Mesenchymal stem cell (in vitro differentiated cells and primary cell): ENCODE results near the gene SIMC1.

Source experiments
- DNase-seq: peaks from one replicate; pipeline ENCODE4 v3.0.0-alpha.2; 2013
- H2AFZ ChIP-seq: one replicate; pipeline ENCODE4 v1.6.1; 2013; ENCODE audit warnings: low read depth, mild to moderate bottlenecking, control low read depth, inconsistent platforms, low read length, moderate library complexity
- H2AK5ac ChIP-seq: 2 replicates; pipeline ENCODE4 v1.6.1; 2013; ENCODE audit warnings: low read length, moderate library complexity, mild to moderate bottlenecking, inconsistent platforms; ENCODE audit not compliant: severe bottlenecking
- H2BK120ac ChIP-seq: one replicate; pipeline ENCODE4 v1.6.1; 2013; ENCODE audit warnings: low read depth, mild to moderate bottlenecking, inconsistent platforms, low read length, moderate library complexity
- H2BK12ac ChIP-seq, 2 experiments: one replicate each; pipeline ENCODE4 v1.6.1; 2013; ENCODE audit warnings: inconsistent platforms in 2 of 2, low read length in 2 of 2, mild to moderate bottlenecking in 2 of 2, moderate library complexity in 2 of 2, control low read depth in 1 of 2
- H2BK15ac ChIP-seq: one replicate; pipeline ENCODE4 v1.6.1; 2013; ENCODE audit warnings: mild to moderate bottlenecking, low read depth, inconsistent platforms; ENCODE audit not compliant: poor library complexity, severe bottlenecking
- H2BK5ac ChIP-seq: 2 replicates; pipeline ENCODE4 v1.6.1; 2013; ENCODE audit warnings: low read depth, mild to moderate bottlenecking, low read length, control low read depth, inconsistent platforms; ENCODE audit not compliant: poor library complexity, severe bottlenecking
- H3K14ac ChIP-seq, 2 experiments: one replicate each; pipeline ENCODE4 v1.6.1; 2013; ENCODE audit warnings: inconsistent platforms in 2 of 2, low read length in 2 of 2, control low read depth in 1 of 2, mild to moderate bottlenecking in 1 of 2, moderate library complexity in 1 of 2
- H3K18ac ChIP-seq, 2 experiments: one replicate each; pipeline ENCODE4 v1.6.1; 2013; ENCODE audit warnings: inconsistent platforms in 2 of 2, low read length in 2 of 2, control low read depth in 1 of 2, low read depth in 1 of 2, mild to moderate bottlenecking in 1 of 2
- H3K23ac ChIP-seq, 2 experiments: one replicate each; pipeline ENCODE4 v1.6.1; 2013; ENCODE audit warnings: inconsistent platforms in 2 of 2, low read length in 2 of 2, mild to moderate bottlenecking in 2 of 2, moderate library complexity in 2 of 2, control low read depth in 1 of 2
- H3K27ac ChIP-seq: 2 replicates; pipeline ENCODE4 v1.5.1; 2013; ENCODE audit warnings: mild to moderate bottlenecking, moderate library complexity, low read length, control low read depth, inconsistent platforms; ENCODE audit not compliant: poor library complexity, severe bottlenecking
- H3K27me3 ChIP-seq, 2 experiments: 2 replicates each; pipeline versions ENCODE4 v1.6.1 to v1.7.0; 2013; ENCODE audit warnings: low read length in 2 of 2, mild to moderate bottlenecking in 2 of 2, moderate library complexity in 2 of 2, control low read depth in 1 of 2, inconsistent platforms in 1 of 2; ENCODE audit not compliant: control insufficient read depth in 1 of 2, insufficient read depth in 1 of 2
- H3K36me3 ChIP-seq, 2 experiments: 2 replicates each; pipeline versions ENCODE4 v1.6.1 to v1.7.0; 2013; ENCODE audit warnings: low read length in 2 of 2, control low read depth in 1 of 2, inconsistent platforms in 1 of 2, low read depth in 1 of 2, mild to moderate bottlenecking in 1 of 2; ENCODE audit not compliant: insufficient read depth in 2 of 2, control insufficient read depth in 1 of 2
- H3K4ac ChIP-seq, 2 experiments: one replicate each; pipeline ENCODE4 v1.6.1; 2013; ENCODE audit warnings: inconsistent platforms in 2 of 2, low read length in 2 of 2, mild to moderate bottlenecking in 2 of 2, moderate library complexity in 2 of 2, control low read depth in 1 of 2, low read depth in 1 of 2
- H3K4me1 ChIP-seq: 2 replicates; pipeline ENCODE4 v1.6.1; 2013; ENCODE audit warnings: low read depth, low read length, control low read depth; ENCODE audit not compliant: control insufficient read depth, insufficient read depth
- H3K4me2 ChIP-seq: 2 replicates; pipeline ENCODE4 v1.6.1; 2013; ENCODE audit warnings: low read length, mild to moderate bottlenecking, inconsistent platforms; ENCODE audit not compliant: poor library complexity, severe bottlenecking
- H3K4me3 ChIP-seq, 2 experiments: 2 replicates each; pipeline versions ENCODE4 v1.5.1 to v1.7.0; 2013; ENCODE audit warnings: low read length in 2 of 2, mild to moderate bottlenecking in 2 of 2, control low read depth in 1 of 2, low read depth in 1 of 2; ENCODE audit not compliant: insufficient read depth in 1 of 2
- H3K79me1 ChIP-seq: replicated peaks from 2 replicates; pipeline ENCODE4 v1.6.1; 2013; ENCODE audit warnings: mild to moderate bottlenecking, control low read depth, low read length, inconsistent platforms; ENCODE audit not compliant: poor library complexity, severe bottlenecking
- H3K9ac ChIP-seq: 2 replicates; pipeline ENCODE4 v1.7.0; 2013; ENCODE audit warnings: mild to moderate bottlenecking, low read length, moderate library complexity
- H3K9me3 ChIP-seq: 2 replicates; pipeline ENCODE4 v1.7.0; 2013; ENCODE audit warnings: mild to moderate bottlenecking, low read length; ENCODE audit not compliant: control insufficient read depth
- H4K8ac ChIP-seq: one replicate; pipeline ENCODE4 v1.6.1; 2013; ENCODE audit warnings: inconsistent platforms, mild to moderate bottlenecking, low read length, moderate library complexity
- H4K91ac ChIP-seq: one replicate; pipeline ENCODE4 v1.6.1; 2013; ENCODE audit warnings: mild to moderate bottlenecking, low read length, inconsistent platforms
- WGBS: methylation state at CpG from one replicate; pipeline ENCODE4 v1.1.7; 2013; ENCODE audit warnings: mixed read lengths; 5-methylcytosine and 5-hydroxymethylcytosine counted together

Gene SIMC1

GRCh38 chr5:176365351-176366231 is 127.4 kb downstream of the SIMC1 start, which contains the start of gene ARL10:
Gene ARL10 (plus strand): TSS chr5:176365487. CDS start chr5:176365564, 77 bp downstream.
- peak within 1 kb of the TSS; percentile 66 for H4K8ac ChIP-seq
- no peak within 1 kb of the TSS for H2AK5ac ChIP-seq
- peak within 1 kb of the TSS; percentile 87 to 92 for H3K4me3 ChIP-seq
- peak within 1 kb of the TSS in 1 of 2 experiments; percentile 98 for H3K14ac ChIP-seq
- H3K4me2 ChIP-seq, result peak within 1 kb of the TSS; percentile 88
- H2BK12ac ChIP-seq, result peak within 1 kb of the TSS in 1 of 2 experiments; percentile 64
- H3K9ac ChIP-seq, result peak within 1 kb of the TSS; percentile 76
- H3K4me1 ChIP-seq, result peaks cover 19% of the 10 kb centered on the region
- peaks cover 27% of the 10 kb centered on the region for H3K79me1 ChIP-seq
- H2BK120ac ChIP-seq, result peak within 1 kb of the TSS; percentile 80
- no peak within 1 kb of the TSS for H2BK5ac ChIP-seq
- peaks cover 26 to 28% of the 10 kb centered on the region in 2 experiments for H3K36me3 ChIP-seq
- no peak within 1 kb of the TSS for H3K27ac ChIP-seq
- no peaks in the 10 kb centered on the region for H3K9me3 ChIP-seq
- DNase-seq, result peak; percentile 33
- H2BK15ac ChIP-seq, result peak within 1 kb of the TSS; percentile 80
- H4K91ac ChIP-seq, result peak within 1 kb of the TSS; percentile 70
- H3K23ac ChIP-seq, result peak within 1 kb of the TSS in 1 of 2 experiments; percentile 84
- peak within 1 kb of the TSS; percentile 85 for H2AFZ ChIP-seq
- H3K27me3 ChIP-seq, result no peaks in the 10 kb centered on the region
- peak within 1 kb of the TSS; percentile 69 to 99 for H3K18ac ChIP-seq
- peak within 1 kb of the TSS; percentile 24 to 92 for H3K4ac ChIP-seq
- under 1% methylated on average over 75 of the region's 108 CpGs for WGBS

- WGBS, result 30% methylated on average over 38 of the region's 38 CpGs
- Histone ChIP-seq H2AK5ac (no peak overlapping the region), H3K4ac (peak overlapping the region in 1 of 2 experiments; percentile 75)
Observed at GRCh38 chr5:176366232-176366894, 128.1 kb downstream of the SIMC1 start.

GRCh38 chr5:176368726-176369125 is 130.5 kb downstream of the SIMC1 start:
- H3K4me1 ChIP-seq, result peaks cover 14% of the 10 kb centered on the region
- WGBS, result 98% methylated on average over 10 of the region's 13 CpGs

More at GRCh38 chr5:176366232-176366894, 128.1 kb downstream of the SIMC1 start:
- no peak overlapping the region for H4K91ac ChIP-seq
- peak overlapping the region; percentile 80 for H2BK15ac ChIP-seq
- peak overlapping the region; percentile 14 for H4K8ac ChIP-seq
- peak overlapping the region in 1 of 2 experiments; percentile 66 for H3K23ac ChIP-seq
- H3K14ac ChIP-seq, result peak overlapping the region in 1 of 2 experiments; percentile 45
- peak overlapping the region; percentile 88 for H3K4me2 ChIP-seq
- peak overlapping the region; percentile 85 for H2AFZ ChIP-seq
- peaks cover 19% of the 10 kb centered on the region for H3K4me1 ChIP-seq
- H3K4me3 ChIP-seq, result peak overlapping the region; percentile 87 to 92
- peak overlapping the region; percentile 76 for H3K9ac ChIP-seq
- DNase-seq, result peak; percentile 41
- peaks cover 32 to 33% of the 10 kb centered on the region in 2 experiments for H3K36me3 ChIP-seq
- H3K9me3 ChIP-seq, result no peaks in the 10 kb centered on the region
- H3K79me1 ChIP-seq, result peaks cover 27% of the 10 kb centered on the region
- H2BK5ac ChIP-seq, result no peak overlapping the region
- H3K27me3 ChIP-seq, result no peaks in the 10 kb centered on the region
- H3K18ac ChIP-seq, result peak overlapping the region; percentile 6 to 52
- no peak overlapping the region for H3K27ac ChIP-seq
- no peak overlapping the region for H2BK120ac ChIP-seq
- H2BK12ac ChIP-seq, result peak overlapping the region in 1 of 2 experiments; percentile 15

More at GRCh38 chr5:176368726-176369125, 130.5 kb downstream of the SIMC1 start:
- no peaks in the 10 kb centered on the region for H3K27me3 ChIP-seq
- H2BK5ac ChIP-seq, result no peak overlapping the region
- no peak overlapping the region for H3K14ac ChIP-seq
- H2AFZ ChIP-seq, result no peak overlapping the region
- H3K4me2 ChIP-seq, result no peak overlapping the region
- DNase-seq, result no peak
- no peak overlapping the region for H3K27ac ChIP-seq
- H3K4me3 ChIP-seq, result no peak overlapping the region
- no peak overlapping the region for H3K4ac ChIP-seq
- no peak overlapping the region for H2AK5ac ChIP-seq
- no peak overlapping the region for H2BK15ac ChIP-seq
- H3K18ac ChIP-seq, result no peak overlapping the region
- H3K36me3 ChIP-seq, result peaks cover 42 to 45% of the 10 kb centered on the region in 2 experiments
- peaks cover 31% of the 10 kb centered on the region for H3K79me1 ChIP-seq
- H2BK120ac ChIP-seq, result no peak overlapping the region
- H3K9ac ChIP-seq, result no peak overlapping the region
- no peak overlapping the region for H4K91ac ChIP-seq
- no peak overlapping the region for H4K8ac ChIP-seq
- no peak overlapping the region for H3K23ac ChIP-seq
- no peaks in the 10 kb centered on the region for H3K9me3 ChIP-seq
- H2BK12ac ChIP-seq, result no peak overlapping the region
